Ramos (cell line): ENCODE results near the gene MESP1.

Experiments used
- in situ Hi-C: fragments of 300-500 bp; cut with MboI; formaldehyde crosslinking; loops from one replicate; pipeline ENCODE4 v1.14.3; 2022; ENCODE audit warnings: low sequenced_read_pairs; ENCODE audit not compliant: unreplicated experiment

Gene MESP1

GRCh38 chr15:89760303-89761008 is 9.4 kb upstream of the MESP1 start:
- in situ Hi-C loops = no loop called here

GRCh38 chr15:89759835-89760234 is 8.8 kb upstream of the MESP1 start:
- in situ Hi-C loops = loop anchor here (5.0 kb wide), 2 partner anchors 117 to 327 kb away; no protein-coding TSS in a partner anchor

GRCh38 chr15:89758981-89759380 is 7.9 kb upstream of the MESP1 start:
- in situ Hi-C loops = loop anchor here (5.0 kb wide), 2 partner anchors 118 to 328 kb away; no protein-coding TSS in a partner anchor

DNA sequence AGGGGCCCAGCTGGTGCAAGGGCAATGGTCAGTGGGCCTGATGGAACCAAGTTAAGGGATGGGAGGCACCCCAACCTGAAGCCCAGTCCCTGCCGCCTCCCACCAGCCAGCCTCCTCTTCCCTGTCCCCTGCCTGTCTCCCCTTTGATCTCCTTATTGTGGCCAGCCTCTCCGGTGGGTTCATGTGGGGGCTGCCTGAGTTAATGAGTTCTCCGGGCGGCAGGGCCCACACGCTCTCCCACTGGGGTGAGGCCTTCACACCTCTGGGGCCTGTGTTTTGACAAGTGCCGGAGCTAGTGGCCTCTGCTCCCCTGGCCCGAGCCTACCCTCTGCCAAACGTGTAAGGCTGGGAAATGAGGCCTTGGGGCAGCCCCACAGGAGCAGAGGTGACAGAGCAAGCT is 7.2 kb upstream of the MESP1 start:
- in situ Hi-C loops = loop anchor here (5.0 kb wide), 2 partner anchors 119 to 329 kb away; no protein-coding TSS in a partner anchor

DNA sequence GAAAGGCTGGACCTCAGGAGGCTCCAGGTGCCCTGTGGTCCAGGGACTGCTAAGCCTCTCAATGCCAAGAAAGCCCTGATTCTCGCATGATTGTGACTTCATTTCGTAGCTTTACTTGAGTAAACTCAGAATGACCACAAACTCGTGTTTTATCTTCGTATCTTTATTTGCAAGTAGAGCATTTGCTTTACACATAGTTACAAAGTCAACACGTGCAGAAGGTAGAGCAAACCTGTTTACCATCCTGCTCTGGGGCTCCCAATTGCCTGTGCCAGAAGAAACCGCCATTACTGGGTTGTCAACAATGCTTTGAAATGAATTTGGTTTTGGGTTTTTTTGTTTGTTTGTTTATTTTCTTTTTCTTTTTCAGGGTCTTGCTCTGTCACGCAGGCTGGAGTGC is 5.8 kb upstream of the MESP1 start:
- in situ Hi-C loops = loop anchor here (5.0 kb wide), 2 partner anchors 120 to 330 kb away; no protein-coding TSS in a partner anchor

GRCh38 chr15:89755701-89756100 is 4.7 kb upstream of the MESP1 start:
- in situ Hi-C loops = loop anchor here (5.0 kb wide), 2 partner anchors 122 to 332 kb away; no protein-coding TSS in a partner anchor

DNA sequence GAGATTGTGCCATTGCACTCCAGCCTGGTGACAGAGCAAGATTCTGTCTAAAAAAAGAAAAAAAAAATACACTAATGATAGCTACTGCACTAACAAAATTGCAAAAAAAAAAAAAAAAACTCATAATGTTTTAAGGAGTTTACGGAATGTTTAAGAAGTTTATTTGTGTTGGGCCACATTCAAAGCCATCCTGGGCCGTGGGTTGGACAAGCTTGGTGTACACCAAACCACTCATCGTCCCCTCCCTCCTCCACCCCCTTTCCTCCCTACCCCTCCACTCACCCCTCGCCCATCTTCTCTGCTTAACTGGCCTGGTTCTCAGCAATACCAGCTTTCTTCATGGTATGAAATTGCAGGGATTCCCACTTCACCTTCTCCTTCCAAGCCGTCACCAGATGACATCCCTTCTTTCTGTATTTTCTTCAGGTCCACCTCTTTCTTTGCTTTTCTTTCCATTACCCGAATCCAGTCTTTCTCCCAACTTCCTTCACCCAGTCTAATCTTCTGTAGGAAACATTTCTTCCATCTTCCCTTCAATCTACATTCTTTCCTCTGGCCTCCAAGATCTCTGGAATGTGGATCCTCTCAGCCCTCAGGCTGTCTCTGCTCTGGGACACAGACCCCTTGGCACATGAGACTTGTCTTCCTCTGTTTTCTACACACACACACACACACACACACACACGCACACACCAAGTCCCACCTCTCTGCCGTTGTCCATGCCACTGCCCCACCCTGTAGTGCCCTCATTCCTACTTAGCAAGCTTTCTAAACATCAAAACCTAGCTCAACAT is 3.5 kb upstream of the MESP1 start:
- in situ Hi-C loops = loop anchor here (5.0 kb wide), 2 partner anchors 123 to 333 kb away; no protein-coding TSS in a partner anchor

DNA sequence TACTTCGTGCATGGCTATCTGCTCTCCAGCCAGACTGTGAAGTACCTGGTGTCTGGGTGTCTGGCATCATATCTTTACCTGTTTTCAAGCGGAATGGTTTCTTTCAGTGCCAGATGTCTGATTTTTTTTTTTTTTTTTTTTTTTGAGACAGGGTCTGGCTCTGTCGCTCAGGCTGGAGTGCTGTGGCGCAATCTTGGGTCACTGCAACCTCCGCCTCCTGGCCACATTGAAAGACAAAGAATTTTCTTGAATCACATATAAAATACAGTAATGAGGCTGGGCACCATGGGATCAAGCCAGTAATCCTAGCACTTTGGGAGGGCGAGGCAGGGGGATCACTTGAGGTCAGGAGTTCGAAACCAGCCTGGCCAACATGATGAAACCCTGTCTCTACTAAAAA is 2.8 kb upstream of the MESP1 start:
- in situ Hi-C loops = no loop called here

- in situ Hi-C loops = no loop called here
These were observed 699 bp upstream of the MESP1 start for GRCh38 chr15:89751748-89752147.

DNA sequence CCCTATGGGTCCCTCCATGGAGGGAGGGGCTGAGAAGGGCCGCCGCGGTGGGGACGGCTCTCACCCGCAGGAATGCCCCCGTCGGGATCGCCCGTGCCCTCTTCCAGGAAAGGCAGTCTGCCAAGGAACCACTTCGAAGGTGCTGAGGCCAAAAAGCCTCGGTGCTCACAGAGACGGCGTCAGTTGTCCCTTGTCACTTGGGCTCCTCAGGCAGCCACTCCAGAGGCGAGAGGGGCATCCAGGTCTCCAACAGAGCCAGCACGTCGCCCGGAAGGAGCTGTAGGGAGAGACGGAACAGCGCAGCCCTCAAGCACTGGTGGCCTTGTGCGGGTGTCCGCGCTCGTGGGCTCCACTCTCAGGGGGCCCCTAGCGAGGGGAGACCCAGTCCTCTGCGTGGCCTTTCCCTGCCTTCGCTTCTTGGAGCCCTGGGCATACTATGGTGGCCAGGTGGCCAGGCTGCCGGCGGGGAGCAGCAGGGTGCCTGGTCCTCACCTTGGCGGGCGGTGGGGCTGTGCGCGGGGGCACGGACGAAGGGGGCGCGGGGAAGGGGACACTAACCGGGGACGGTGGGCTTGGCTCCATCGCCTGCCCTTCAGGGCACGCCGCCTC is 994 bp downstream of the MESP1 start:
- in situ Hi-C loops = no loop called here

- in situ Hi-C loops = no loop called here
These were observed 1.5 kb downstream of the MESP1 start for GRCh38 chr15:89749526-89749925.

GRCh38 chr15:89749054-89749453 is 2.0 kb downstream of the MESP1 start:
- in situ Hi-C loops = no loop called here

DNA sequence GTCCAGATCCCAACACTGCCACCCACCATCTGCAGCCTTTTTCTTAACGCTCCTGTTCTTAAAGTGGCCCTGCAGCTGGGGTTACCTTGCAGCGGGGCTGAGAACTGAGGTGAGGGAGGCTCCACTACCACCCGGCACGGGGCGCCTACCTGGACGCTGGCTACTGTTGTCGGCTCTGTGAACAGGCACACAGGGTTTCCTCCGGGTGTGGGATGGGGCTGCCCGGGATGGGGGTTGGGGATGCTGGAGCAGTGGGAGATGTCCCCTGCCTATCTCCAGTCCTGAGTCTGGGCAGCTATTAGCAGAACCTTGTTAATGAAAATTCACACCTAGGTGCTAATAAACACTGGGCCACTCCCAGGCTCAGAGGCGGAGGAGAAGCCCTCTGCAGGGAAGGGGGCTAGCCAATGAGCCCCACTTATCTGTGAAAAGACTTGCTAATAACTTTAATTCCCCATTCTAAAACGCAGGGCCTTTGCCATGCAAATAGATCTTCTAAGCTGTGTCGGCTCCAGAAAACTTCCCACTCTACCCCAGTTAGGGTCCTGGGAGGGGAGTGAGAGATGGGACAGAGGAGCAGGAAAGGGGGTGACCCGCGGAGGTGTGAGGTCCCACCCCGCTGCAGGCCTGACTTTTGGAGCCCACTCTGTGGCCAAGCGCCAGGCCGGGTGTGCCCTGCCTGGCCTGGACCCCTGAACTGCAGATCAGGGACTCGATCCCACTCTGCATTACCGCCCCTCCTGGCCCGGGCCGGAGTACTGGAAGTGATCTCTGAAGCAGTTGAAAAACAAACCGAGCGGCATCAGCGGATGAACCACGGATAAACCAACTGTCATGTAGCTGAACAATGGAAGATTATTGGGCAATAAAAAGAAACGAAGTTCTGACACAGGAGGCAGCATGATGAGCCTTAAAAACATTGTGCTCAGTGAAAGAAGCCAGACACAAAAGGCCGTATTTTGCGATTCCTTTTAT is 3.1 kb downstream of the MESP1 start:
- in situ Hi-C loops = no loop called here

GRCh38 chr15:89746386-89746780 is 4.7 kb downstream of the MESP1 start:
- in situ Hi-C loops = no loop called here

- in situ Hi-C loops = no loop called here
These were observed 5.3 kb downstream of the MESP1 start for GRCh38 chr15:89745768-89746167.

- in situ Hi-C loops = no loop called here
These were observed 5.9 kb downstream of the MESP1 start for GRCh38 chr15:89745131-89745530.

DNA sequence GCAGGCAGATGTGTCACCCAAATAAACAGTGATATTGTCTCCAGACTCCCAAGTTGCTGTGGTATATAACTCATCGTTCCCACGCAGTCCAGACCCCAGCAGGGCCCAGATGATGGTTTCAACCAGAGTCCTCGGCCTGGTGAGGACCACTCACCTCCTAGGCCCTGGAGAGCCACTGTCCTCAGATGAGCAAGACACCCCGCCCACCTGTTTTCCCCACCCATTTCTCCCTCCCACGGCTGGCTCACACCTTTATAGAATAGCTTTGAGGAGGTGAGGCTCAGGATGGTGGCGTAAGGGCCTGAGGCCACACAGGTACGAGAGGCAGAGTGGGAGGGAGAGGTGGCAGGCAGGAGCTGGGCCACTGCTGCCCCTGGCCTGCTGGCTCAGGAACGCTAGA is 7.5 kb downstream of the MESP1 start:
- in situ Hi-C loops = no loop called here

DNA sequence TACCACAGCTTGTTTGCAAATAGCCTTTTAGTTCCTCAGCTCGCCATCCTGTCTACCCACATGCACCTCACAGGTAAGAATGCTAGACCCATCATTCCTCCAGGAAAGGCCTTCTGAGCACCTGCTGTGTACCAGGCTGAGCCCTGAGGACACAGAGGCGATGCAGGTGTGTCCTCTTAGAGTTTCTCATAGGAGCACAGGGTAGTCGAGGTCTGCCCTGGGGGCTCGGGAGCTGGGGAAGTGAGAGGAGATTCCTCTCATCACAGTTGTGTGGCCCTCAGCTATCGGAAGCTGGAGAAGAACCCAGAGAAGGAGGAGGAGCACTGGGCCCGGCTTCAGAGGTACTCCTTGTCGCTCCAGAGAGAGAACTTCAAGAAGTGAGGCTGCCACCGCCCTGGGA is 8.0 kb downstream of the MESP1 start:
- in situ Hi-C loops = no loop called here

GRCh38 chr15:89740137-89740536 is 10.9 kb downstream of the MESP1 start:
- in situ Hi-C loops = no loop called here

- in situ Hi-C loops = no loop called here
These were observed 15.3 kb downstream of the MESP1 start for GRCh38 chr15:89735773-89736172.
